Right forelimb (tissue), 1 donor: ENCODE results near the gene CACNB4.
"Not testable (repeated sequence)": the region's sequence is repeated elsewhere in the genome, so short reads cannot be mapped to it uniquely, and the experiment has no call there.

ENCODE experiments used
- DNase-seq: peaks from one replicate; pipeline ENCODE4 v3.0.0-alpha.2; 2018

CACNB4 gene

DNA sequence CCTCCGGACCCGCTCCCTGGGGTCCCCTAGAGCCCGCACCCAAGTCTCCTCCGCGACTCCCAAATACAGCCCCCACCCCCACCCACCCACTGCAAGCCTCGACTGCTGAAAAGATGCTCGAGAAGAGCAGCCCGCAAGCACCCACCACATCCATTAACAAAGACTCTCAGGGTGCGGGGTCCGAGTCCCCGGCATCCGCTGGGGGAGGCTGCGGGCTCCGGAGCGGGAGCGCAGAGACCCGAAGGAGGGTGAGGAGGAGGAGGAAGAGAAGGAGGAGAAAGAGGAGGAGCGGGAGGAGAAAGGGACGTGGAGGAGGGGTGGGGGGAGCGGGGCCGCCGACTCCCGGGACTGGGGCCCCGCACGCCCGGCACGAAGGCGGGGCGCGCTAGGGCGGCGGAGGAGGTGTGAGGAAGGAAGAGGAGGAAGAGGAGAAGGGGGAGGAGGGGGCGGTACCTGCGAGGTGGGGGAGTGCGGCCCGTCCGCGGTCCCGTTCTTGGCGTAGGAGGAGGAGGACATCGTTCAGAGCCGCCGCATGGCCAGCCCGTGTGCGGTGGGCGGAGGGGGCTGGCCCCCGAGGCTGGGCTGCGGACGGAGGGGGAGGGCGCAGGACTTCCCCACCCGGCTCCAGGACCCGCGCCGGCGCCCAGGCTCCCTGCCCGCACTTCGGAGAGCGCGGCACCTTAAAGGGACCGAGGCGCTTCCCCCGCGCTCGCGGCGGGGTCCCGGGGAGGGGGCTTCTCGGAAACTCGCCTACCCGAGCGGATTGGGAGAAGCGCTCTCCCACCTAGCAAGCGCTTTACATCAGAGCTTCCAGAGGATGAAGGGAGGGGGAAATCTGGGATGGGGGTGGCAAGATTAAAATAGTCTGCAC lies at the start of gene CACNB4:
Gene CACNB4, minus strand, starts transcription at position 549 of the 871 bp plus-strand sequence.
- peak; percentile 67 for DNase-seq

DNA sequence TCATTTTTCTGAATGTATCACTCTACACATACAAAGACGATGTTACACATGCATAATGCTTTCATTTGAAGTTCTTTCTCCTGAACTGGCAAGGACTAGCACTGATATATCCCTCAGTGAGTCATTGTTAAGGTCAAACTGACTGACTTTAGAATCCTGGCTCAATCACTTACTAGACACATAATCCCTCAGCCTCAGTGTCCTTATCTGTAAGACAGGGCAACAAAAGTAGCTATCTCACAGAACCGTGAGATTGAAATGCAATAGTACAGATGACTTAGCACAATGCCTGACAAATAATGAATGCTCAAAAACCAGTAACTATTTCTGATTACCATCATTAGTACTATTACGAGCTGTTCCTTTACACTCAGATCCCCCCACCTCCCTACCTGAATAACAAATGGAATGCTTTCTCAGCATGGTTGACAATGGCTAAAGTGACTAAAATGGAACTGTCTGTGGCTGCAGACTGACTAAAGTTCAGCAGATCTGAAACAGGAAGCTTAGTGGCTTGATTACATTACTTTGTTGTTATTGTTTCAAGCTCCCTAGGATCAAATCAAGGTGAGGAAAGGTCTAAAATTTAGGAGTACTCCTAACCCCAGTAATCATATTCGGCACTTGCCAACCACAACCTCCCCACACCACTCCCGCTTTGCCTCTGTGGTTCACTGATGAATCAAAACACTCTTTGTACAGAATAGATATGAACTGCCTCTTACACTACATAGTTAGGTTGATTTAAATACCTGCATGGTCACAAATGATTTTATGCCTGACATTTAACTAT lies 35.8 kb upstream of the CACNB4 start:
- DNase-seq: no peak

DNA sequence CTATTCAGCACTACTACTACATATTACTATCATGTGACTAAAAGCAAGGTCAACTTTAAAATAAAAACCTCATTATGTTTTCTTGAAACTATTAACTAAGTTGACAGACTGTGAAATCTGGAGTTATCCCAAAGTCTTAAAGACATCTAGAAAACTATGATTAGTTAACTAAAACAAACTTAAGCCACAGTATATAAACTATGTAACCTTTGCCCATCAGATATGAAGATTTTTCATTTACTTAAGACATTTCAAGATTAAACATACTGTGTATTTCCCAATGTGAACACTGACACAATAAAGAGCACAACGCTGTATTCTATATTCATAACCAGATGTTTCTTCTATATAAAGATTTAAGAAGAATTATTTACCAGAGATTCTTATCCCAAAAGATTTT lies 33.5 kb upstream of the CACNB4 start:
- DNase-seq: no peak

DNA sequence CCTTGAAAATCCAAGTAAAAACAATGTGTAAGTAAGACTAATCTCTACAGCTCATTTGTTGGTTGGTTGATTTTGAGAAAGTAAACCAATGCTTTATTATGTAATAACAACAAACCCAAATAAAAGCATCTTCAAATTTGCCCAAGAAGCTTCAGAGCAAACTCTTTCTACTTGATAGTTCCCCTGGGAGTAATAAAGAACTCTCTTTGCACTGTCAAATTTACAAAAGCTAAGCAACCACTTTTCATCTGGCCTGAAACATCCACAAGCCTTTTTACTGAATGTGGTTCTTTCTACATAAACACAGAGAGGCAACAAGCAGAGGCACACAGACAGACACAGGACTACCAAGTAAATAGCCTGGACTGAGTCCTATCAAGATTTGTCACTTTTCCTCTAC lies 28.8 kb upstream of the CACNB4 start:
- no peak for DNase-seq

DNA sequence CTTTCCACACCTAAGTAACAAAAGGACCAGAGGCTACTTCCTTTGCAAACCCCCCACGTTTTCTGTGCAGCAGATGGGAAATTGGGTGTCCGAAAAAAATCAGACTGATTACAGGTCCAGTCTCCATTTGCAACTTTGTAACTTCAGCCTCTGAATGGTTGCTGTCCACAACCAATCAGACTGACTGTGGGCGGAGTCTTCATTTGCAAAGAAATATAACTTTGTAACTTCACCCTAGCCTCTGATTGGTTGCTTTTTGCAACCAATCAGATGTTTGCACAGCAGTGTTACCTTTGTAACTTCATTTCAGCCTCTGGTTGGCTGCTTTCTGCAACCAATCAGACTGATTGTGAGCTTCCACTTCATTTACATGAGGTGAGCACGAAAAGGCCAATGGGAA lies 27.8 kb upstream of the CACNB4 start:
- DNase-seq: no peak

DNA sequence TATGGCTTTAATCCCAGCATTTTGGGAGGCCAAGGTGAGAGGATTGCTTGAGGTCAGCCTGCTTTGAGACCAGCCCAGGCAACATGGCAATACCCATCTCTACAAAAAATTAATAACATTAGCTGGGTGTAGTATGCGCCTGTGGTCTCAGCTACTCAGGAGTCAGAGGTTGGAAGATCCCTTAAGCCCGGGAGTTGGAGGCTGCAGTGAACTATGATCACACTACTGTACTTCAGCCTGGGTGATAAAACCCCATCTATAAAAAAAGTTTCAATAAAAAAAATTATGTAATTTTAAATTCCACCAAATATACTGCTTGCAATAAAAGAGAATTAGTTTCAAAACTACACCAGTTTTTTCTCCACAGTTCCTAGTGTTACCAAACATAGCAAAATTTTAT lies 23.3 kb upstream of the CACNB4 start:
- DNase-seq: no peak

DNA sequence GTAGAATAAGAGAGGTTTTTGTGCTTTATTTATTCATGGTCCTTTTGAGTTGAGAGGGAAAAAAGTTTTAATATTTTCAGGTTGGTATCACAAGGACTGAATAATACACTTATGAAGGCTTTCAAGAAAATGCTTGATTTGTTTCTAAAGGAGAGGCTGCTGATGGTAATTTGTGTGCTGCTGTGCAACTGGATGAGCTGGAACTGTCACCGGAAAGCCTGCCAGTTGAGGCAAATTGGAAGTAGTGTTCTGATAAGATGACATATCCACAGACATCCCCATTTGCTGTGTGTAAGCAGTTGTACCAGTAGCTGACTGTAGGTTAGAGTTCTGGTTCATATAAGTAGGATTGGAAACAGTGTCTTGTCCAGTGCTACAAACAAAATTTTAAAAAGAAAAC lies 21.6 kb upstream of the CACNB4 start:
- no peak for DNase-seq

DNA sequence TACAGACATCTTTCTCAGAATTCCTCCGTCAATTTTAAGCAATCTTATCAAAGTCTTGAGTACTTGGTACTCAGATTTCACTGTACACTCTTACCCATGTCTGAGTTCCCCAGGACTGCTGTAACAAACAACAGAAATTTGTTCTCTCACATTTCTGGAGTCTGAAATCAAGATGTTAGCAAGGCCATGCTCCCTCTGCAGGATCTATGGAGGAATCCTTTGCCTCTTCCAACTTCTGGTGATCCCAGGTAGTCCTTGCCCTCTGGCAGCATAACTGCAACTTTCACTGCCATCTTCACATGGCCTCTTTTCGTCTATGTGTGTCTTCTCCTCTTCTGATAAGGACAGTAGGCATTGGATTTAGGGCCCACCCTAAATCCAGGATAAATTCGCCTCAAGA lies 17.1 kb upstream of the CACNB4 start:
- no peak for DNase-seq

DNA sequence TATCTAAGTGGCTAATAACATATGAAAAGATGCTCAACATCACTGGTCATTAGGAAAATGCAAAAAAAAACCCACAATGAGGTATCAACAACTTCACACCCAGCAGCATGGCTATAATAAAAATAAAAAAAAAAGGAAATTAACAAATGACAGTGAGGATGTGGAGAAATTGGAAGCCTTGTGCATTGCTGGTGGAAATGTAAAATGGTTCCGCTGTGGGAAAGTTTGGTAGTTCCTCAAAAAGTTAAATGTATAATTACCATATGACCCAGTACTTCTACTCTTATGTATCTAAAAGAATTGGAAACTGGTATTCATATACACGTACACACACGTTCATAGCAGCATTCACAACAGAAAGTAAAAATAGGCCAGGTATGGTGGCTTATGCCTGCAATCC lies 15.5 kb upstream of the CACNB4 start:
- no peak for DNase-seq

DNA sequence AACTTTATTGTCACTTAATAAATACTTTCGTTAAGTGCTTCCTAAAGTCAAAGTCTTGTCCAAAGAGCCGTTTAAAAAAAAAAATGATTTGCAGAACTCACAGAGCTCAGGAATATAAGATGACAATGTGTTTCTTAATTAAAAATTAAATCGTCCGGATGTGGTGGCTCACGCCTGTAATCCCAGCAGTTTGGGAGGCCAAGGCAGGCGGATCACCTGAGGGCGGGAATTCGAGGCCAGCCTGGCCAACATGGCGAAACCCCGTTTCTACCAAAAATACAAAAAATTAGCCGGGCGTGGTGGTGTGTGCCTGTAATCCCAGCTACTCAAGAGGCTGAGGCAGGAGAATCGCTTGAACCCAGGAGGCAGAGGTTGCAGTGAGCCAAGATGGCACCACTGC lies 8.3 kb upstream of the CACNB4 start:
- not testable (repeated sequence) for DNase-seq

DNA sequence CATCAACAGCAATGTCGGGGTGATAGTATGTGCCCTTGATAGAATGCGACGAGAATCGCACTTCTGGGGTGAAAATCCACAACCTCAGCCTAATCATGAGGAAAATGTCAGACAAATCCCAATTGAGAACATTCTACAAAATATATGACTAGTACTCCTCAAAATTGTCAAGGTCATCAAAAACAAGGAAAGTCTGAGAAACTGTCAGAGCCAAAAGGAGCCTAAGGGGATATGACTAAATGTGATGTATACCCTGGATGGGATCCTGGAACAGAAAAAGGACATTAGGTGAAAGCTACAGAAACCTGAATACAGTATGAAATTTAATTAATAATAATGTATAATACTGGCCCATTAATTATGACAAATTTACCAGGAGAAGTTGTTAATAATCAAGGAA lies 7.6 kb upstream of the CACNB4 start:
- no peak for DNase-seq

DNA sequence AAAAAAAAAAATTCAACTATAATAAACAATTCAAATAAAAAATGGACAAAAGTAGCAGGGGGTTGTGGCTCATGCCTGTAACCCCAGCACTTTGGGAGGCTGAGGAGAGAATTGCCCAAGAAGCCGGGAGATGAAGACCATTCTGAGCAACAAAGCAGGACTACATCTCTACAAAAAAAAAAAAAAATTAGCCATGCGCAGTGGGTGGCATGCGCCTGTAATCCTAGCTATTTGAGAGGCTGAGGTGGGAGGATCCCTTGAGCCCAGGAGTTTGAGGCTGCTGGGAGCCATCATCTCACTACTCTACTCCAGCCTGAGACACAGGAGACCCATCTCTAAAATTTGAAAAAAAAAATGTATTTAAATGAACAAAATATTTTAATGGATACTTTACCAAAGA lies 4.4 kb upstream of the CACNB4 start:
- no peak for DNase-seq

DNA sequence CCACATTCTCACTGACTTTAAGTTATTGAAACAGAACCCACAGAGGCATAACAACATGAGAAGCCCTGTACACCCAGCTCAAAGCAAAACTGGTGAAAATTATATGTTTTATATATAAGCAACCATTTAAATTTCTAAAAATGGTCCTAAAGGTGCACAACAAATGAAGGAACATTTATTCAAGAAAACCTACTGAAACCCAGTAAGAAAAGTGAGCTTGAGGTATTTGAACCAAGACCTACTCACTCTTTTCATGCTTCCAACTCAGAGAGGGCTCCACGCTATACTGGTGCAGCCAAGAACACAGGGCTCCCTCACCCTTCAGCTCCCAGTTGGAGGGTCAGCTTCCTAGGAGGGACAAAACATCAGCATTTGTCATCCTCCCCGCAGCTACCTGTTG lies 2.1 kb upstream of the CACNB4 start:
- DNase-seq: no peak

DNA sequence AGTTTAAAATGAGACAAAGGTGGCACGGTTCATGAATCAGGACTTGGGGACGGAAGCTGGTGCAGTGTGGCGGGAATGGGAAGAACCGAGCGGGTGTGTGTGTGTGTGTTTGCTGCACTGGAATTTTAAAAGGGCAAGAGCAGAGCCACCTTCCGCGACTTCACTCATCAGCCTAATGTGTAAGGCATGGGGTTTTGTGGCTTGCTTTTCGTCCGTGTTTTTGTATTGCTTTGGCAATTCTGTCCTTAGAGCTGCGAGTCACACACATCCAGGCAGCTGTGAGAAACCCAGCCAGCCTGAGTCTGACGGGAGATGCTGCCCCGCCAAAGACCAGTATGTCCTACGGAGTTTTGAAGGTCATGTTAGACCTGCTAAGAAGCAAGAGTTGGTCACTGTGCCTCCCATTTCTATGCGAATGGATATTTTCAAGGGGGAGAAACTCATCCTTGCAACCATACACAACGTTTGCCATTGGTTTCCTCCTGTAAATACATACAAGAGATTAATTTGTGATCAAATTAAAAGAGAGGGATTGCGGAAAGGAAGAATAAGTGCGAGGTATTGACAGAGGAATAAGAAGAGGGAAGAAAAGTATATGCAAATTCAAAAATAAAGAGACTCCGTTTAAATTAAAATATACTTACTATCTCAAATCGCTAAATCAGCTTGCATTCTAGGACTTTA lies 665 bp upstream of the CACNB4 start:
- DNase-seq: peak; percentile 57

DNA sequence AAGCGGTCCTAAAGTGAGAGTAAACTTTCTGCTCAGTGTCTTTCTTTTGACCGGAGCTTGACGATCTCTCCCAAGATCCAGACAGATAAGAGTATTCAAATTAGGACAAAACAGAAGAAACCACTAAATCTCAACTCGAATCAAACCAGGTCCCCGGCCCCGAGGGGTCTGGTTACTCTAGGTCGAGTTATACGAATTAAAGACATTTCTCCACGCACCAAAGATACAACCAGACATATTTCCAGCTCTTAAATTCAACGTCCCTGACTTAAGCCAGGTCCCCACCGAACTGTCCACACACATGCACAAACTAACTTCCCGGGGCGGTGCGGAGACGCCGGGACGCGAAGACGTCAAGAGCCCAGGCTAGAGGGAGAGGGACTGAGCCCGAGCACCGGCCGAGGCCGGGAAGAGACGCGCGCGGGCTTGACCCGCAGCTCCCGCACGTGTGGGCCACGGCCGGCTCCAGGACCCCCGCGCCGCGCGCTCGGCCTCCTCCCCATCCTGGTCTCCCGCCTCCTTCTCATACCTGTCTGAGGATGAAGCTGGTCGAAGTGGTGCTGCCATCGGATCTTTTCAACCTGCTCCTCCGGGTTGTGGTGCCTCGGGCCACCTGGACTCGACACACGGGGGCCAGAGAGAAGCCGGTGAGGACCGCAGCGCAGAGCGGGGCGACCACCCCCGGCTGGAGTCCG lies 896 bp downstream of the CACNB4 start:
- peak; percentile 58 for DNase-seq

DNA sequence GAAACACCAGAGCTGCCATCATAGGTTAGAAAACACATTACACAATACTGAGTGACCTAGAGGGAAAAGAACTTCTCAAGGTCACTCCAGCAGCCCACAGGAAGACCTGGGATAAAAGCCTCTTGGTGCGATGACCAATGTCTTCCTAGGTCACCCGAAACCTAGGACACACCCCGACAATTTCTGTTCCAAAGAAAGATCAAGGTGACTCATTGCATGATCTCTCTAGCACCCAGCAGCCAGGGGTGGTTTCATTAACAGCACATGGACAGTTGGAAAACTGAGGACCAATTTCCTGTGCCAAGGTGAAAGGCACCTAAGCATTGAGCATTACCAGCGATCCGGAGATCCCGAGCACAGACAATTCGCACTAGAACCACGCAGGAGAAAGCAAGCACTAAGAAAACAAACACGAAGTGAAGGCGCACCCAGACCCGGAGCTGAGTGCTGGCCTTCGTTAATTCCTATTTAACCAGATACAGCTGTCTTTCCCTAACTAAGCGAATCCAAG lies 1.5 kb downstream of the CACNB4 start:
- peak; percentile 49 for DNase-seq

DNA sequence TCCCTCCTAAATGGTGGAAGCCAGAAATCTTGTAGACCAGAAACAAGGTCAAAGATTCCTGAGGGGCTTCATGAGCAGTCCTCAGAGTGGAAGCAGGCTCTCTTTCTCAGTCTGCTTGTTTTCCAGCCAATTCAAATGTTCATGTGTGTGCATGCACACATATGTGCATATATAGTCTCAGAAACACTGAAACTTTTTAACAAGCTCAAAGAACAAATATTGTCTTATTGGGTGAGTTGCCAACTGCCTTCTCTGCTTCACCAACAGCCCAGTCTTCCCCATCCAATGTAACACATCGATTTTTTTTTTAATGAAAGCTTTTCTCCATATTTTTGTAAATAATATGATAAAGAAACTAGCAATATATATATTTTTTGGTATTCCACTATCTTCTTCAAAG lies 3.7 kb downstream of the CACNB4 start:
- no peak for DNase-seq

DNA sequence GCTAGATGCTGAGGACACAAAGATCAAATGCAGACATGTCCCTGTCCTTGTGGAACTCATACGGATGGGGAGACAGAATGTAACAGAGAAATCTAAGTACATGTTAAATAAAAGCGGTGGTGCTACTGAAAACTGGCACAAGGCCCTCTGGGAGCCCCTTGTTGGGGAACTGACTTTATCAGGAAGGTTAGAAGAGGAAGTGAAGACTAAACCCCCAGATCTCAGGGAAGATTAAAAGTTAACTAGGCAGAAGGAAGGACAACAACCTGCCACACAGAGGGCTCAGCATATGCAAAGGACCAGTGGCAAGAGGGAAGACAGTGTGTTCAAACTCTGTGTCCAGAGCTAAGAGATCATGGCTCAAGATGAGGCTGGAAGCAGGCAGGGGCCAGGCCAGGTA lies 4.8 kb downstream of the CACNB4 start:
- no peak for DNase-seq

DNA sequence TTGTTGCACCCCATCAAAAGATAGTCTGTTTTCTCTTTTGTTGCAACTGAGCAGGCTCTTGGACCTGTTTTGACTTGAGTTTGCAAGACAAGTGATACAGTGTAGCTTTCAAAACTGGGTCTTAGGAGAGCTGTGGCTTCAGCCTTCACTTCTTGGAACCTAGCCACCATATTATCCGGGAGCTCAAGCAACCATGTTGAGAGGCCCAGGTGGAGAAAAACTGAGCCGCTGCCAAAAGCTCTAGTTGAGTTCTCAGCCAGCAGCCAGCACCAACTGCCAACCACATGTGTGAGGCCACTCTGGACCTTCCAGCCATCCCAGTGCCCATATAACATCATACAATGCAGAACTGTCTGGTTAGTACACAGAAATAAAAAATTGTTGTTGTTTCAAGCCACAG lies 5.4 kb downstream of the CACNB4 start:
- DNase-seq: peak; percentile 52

DNA sequence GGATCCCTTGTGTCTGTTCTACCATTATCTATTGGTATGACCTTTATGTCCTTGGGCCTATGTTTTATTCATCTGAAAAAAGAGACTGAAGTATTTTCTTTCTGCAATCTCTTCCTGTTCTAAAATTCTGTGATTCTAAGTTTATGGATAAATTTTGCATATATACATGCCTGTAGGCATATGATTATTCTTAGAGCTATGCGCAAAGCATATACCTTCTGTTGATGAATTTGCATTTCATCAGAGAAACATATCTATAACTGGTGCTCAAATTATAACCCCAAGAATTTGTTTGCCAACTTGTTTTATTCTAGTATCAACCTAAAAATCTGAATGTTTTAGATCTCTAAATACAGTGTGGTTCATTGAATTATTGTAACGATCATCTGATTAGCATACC lies 6.7 kb downstream of the CACNB4 start:
- no peak for DNase-seq

DNA sequence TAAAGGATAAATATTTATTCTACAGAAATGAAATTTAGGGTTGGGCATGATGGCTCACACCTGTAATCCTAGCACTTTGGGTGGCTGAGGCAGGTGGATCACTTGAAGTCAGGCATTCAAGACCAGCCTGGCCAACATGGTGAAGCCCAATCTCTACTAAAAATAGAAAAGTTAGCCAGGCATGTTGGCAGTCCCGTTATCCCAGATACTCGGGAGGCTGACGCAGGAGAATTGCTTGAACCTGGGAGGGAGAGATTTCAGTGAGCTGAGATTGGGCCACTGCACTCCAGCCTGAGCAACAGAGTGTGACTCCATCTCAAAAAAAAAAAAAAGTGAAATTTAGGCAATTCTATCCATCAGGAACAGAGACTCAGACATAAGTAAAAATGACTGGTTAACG lies 8.1 kb downstream of the CACNB4 start:
- DNase-seq: not testable (repeated sequence)

DNA sequence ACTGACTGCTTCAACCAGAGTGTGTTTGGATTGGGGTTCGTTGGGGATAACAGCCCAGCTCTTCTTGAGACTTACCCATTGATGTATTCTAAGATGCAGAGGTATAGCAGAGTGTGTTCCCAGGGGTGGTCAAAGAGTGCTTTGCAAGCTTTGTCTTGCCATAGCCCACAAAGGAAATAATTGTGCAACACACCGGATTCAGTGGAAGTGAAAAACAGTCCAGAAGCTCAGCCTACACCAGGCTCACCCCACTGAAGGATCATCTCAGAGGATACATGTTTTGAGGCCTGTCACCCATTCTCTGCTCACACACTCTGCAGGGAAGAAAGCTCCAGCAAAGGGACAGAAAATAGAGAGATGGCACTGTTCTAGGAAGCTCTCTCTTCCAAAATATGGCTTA lies 9.6 kb downstream of the CACNB4 start:
- no peak for DNase-seq

DNA sequence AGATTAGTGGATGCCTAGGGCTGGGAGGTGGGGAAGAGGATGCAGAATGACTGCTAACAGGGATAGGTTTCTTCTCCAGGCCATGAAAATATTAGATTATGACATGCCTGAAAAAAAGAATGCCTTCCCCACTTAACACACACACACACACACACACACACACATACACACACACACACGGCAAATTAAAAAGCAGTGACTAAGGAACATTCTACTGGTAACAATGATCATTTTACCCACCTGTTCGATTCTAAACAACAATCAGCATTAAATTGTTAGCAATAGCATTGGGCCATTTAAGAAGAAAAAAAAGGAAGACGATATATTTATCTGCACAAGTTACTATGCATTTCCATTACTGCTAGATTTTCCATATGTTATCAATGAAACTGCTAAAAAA lies 10.8 kb downstream of the CACNB4 start:
- no peak for DNase-seq
